Stimulated activated CD4-positive, alpha-beta T cell treated with anti-CD3 and anti-CD28 coated beads, Interleukin-15, amount 100 ng/mL, for 24 hours (primary cell): Measurements from ENCODE around the gene KCNJ12.

Source experiments
- DNase-seq: peaks from one replicate; pipeline ENCODE4 v3.0.0-alpha.2; 2020

The KCNJ12 gene

DNA sequence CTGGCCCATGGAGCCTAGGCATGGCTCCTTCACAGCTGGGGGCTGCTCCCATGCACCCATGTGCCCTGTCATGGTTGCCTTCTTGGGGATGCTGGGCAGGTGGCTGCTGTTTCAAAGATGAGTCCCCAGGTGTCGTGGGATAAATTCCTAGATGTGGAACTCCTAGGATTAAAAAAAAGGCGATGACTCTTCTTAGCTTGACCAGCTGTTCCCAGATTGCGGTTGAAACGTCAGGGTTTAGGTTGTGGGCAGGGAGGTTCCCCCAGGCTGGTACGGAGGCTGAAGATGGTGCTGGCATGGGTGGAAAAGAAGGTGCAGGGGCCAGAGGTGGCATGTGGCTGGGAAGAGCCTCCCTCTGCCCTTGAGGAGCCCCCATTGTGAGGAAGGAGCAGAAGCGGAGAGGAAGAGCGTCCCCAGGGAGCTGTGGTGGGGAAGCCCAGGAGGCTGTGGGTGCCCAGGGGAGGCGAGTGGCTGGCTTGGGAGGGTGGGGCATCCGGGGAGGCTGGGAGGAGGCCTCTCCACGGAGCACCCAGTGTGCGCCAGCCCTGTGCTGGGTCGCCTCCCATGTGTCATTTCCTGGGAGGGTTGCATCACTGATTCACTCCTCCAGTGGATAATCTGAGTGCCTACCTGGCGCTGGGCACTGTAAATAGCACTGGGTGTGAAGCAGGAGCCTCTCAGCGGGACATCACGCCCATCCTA is 7.5 kb upstream of the KCNJ12 start:
- DNase-seq = no peak

DNA sequence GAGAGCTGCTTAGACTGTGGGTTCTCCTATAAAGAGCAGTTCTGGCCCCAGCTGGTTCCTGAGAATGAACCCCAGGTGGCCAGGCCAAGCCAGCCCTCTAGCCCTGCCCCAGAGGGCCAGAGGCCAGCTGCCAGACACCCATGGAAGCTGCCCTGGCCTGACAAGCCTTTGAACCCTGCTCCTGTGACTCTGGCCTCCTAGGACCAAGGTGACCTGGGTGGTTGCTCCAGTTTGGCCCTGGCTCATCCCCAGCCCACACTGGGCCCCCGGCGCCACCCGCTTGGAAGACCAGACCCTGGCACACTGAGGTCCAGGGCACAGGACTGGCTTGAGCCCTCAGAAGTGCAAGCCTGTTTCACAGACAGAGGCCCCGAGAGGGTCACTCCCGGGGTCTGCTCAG is 6.8 kb upstream of the KCNJ12 start:
- DNase-seq = no peak

- no peak for DNase-seq
These were observed 5.7 kb upstream of the KCNJ12 start for GRCh38 chr17:21370430-21370829.

DNA sequence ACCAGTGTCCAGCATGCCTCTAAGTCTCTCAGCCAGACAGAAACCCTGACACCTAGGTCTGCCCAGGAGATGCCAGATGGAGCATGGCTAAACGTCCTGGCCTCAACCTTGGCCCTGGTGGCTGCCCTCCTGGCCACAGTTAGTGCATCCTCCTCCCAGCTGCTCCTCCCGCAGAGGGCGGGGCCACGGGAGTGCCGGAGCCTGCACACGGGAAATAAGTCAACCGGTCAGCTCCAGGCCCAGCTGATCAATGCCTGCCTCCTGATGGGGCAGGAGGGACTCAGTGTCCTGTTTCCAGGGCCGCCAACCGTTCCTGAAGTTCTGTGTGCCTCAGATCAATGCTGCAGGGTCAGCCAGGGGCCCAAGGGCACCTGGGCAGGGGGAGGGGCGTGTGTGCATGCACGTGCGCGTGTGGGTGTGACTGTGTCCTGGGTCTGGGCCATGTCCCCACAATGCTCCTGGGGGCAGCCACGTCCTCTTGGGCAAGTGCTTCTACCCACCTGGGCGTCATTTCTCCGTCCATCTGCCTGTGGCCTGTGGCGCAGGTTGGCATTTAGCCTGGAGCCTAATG is 4.6 kb upstream of the KCNJ12 start:
- no peak for DNase-seq

GRCh38 chr17:21372256-21372954 is 3.8 kb upstream of the KCNJ12 start:
- no peak for DNase-seq

GRCh38 chr17:21373036-21373435 is 3.1 kb upstream of the KCNJ12 start:
- DNase-seq = no peak

- DNase-seq = no peak
These were observed 2.3 kb upstream of the KCNJ12 start for GRCh38 chr17:21373696-21374440.

GRCh38 chr17:21374441-21375161 is 1.6 kb upstream of the KCNJ12 start:
- no peak for DNase-seq

DNA sequence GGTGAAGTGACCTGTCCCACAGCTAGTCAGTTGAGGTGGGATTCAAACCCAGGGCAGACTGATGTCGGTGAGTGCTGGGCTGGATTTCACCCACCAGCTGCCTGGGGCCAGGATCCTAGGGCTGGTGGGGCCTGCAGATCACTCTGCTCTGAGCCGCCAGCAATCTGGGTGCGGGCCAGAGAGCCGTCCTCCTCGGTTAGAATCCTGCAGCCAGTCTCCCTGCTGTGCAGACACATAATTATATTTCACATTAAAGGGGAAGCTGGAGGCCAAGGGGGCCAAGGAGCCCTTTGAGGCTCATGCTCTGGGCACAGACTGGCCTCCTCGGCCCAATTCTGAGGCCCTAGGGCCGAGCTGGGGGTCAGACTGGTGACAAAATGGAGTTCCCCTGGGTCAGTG is 996 bp upstream of the KCNJ12 start:
- DNase-seq = no peak

DNA sequence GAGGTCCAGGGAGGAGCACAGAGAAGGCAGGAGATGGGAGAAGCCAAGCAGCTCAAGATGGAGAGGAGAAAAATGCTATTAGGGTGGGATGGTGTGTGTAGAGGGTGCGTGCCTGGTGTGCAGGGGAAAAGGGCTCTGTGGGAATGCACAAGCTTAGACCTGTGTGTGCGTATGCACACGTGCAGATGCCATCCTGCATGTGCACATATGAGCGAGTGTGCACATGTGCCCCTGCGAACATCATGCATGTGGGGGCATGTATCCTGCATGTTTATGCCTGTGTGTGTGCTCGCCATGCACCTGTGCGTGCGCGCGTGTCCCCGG is 438 bp upstream of the KCNJ12 start:
- DNase-seq = no peak

- DNase-seq = peak; percentile 14
These were observed 868 bp downstream of the KCNJ12 start for GRCh38 chr17:21376759-21377690.

DNA sequence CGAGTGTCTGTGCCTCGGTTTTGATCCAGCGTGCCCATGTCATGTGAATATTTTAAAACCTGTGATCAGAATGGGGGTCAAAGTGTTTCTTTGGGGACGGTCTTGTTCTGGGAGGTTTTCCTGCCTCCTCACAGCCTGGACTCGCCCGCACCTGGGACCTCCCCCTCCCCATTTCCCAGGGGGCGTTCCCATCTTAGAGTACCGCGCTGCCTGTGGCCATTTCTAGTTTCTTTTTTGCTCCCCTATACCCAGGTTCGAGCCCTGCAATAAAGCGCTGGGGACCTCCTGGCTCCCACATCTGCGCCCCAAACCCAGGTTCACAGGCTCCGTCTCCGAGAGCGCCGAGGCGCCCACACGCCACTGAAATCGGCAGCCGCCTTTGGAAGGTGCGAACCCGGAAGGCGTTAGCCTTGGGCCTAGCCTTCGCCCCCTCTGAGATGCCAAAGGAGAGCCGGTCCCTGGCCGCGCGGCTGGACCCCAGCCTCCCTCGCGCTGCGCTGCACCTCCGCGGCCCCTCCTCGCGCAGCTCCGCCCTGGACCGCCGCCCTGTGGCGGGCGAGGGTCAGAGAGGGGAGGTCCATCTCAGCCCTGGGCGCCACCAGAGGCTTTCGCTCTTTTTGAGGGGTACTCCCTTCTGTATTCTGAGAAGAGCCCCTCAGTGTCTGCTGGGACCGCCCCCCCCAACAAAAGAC is 1.7 kb downstream of the KCNJ12 start:
- DNase-seq = no peak

- DNase-seq = no peak
These were observed 2.4 kb downstream of the KCNJ12 start for GRCh38 chr17:21378553-21378952.

- DNase-seq = no peak
These were observed 3.0 kb downstream of the KCNJ12 start for GRCh38 chr17:21379080-21379711.

DNA sequence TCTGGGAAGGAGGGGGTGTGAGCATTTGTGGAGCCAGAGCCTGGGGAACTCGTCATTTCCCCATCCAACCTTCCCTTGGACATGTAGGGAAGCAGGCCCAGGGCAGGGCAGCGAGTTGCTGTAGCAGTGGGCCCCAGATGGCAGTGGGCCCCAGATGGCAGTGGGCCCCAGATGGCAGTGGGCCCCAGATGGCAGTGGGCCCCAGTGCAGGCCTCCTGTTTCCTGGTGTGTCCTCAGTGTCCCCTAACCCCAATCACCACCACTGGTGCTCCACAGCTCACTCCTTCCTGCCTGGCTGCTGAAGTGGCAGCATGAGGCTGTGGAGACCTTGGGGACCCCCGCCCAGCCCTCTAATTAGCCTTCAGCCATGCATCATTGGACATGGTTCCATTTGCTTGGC is 4.5 kb downstream of the KCNJ12 start:
- DNase-seq = no peak

GRCh38 chr17:21381076-21381706 is 5.0 kb downstream of the KCNJ12 start:
- no peak for DNase-seq

- no peak for DNase-seq
These were observed 6.7 kb downstream of the KCNJ12 start for GRCh38 chr17:21382560-21383495.

DNA sequence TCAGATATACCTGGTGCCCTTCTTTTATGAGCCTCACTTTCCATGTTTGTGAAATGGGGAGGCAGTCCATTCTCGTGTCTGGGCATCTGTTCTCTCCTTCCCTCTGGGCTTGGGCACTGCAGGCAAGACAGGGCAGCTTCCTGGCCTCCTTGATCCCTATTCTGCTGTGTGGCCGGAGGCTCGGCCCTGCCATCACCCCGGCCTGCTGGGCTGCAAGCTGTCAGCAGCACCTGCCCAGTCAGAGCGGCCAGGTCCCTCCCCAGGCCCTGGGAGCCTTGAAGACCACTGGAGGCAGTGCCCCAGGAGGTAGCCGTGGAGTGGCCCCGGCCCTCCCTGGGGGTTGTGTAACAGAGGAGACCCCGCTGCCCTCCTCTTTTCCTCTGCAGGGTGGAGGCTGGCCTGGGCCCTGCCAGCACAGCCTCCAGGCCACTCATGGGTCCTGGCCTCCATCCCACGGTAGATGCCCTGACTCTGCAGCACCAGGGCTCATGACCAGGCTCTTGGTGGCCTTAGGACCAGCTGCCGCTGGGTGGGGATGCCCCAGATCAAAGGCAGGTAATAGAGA is 9.2 kb downstream of the KCNJ12 start:
- DNase-seq = no peak

GRCh38 chr17:21387616-21388015 is 11.5 kb downstream of the KCNJ12 start:
- no peak for DNase-seq
